Astrocyte of the spinal cord (primary cell): Measurements from ENCODE around the gene KCNK10.
"Not testable (repeated sequence)": the region's sequence is repeated elsewhere in the genome, so short reads cannot be mapped to it uniquely, and the experiment has no call there.

Experiments
- DNase-seq: peaks from one replicate; pipeline ENCODE4 v3.0.0; 2011; ENCODE audit warnings: low read depth, low spot score
- H3K4me3 ChIP-seq: 2 replicates; pipeline ENCODE4 v1.5.1; 2011; ENCODE audit warnings: low read depth, mild to moderate bottlenecking, low read length, moderate library complexity
- in situ Hi-C: cut with HindIII; loops from 2 replicates; pipeline ENCODE4 v1.10.0; 2017; ENCODE audit warnings: low sequenced_read_pairs
- TF ChIP-seq, protein P1 (sequence below): IDR thresholded peaks from 2 replicates; pipeline ENCODE4 v1.5.1; 2012; ENCODE audit warnings: low read depth, mild to moderate bottlenecking, low read length, inconsistent platforms

Gene KCNK10

DNA sequence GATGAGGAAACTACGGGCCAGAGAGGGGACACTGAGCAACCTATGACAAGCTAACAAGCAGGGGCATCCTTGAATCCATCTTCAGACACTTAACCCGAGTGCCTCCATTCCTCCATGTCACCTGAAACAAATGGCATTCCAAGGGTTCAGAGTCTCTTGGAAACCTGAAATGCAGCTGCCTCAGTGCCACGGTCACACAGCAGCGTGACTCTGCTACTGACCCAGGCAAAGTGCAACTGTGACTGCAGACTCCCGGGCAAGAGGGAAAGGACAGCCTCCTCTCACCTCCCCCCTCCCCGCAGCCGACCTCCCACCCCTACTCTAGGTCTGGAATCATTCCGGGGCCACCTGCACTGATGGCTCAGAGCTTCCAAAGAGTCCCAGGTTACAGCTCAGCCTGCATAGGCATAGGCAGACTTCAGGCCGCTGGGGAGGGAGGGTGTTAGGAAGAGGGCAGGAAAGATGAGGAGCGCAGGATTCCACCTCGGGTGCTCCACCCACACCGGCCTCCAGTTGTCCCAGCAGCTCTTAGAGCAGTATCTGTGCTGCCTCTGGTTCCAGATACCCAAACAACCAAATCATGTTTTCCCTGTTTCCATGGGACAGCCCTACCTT is 53.2 kb downstream of the KCNK10 start:
- in situ Hi-C loops, result no loop called here
- TF ChIP-seq, protein P1, sequence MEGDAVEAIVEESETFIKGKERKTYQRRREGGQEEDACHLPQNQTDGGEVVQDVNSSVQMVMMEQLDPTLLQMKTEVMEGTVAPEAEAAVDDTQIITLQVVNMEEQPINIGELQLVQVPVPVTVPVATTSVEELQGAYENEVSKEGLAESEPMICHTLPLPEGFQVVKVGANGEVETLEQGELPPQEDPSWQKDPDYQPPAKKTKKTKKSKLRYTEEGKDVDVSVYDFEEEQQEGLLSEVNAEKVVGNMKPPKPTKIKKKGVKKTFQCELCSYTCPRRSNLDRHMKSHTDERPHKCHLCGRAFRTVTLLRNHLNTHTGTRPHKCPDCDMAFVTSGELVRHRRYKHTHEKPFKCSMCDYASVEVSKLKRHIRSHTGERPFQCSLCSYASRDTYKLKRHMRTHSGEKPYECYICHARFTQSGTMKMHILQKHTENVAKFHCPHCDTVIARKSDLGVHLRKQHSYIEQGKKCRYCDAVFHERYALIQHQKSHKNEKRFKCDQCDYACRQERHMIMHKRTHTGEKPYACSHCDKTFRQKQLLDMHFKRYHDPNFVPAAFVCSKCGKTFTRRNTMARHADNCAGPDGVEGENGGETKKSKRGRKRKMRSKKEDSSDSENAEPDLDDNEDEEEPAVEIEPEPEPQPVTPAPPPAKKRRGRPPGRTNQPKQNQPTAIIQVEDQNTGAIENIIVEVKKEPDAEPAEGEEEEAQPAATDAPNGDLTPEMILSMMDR, result no peak
- no peak for DNase-seq

DNA sequence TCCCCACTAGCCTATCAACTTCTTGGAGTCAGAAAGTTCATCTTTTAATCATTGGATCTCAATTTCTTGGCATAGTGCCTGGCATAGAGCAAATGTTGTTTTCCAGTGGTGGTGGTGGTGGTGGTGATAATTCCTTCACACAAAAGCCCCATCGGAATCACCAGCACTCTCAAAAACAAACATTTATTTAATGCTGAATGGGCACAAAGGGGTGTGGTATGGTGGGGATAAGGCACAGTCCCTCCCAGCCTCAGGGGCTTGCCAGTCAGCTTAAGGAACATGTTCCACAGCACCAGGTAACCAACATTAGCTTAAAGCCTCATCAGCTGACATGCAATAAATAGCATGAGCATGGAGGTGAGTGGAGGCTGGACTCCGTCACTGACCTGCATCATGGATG is 56.6 kb downstream of the KCNK10 start:
- TF ChIP-seq, protein P1, result no peak
- no peak overlapping the region for H3K4me3 ChIP-seq
- no peak for DNase-seq
- in situ Hi-C loops, result no loop called here

More for the DNA sequence above, 53.2 kb downstream of the KCNK10 start:
- H3K4me3 ChIP-seq, result no peak overlapping the region

DNA sequence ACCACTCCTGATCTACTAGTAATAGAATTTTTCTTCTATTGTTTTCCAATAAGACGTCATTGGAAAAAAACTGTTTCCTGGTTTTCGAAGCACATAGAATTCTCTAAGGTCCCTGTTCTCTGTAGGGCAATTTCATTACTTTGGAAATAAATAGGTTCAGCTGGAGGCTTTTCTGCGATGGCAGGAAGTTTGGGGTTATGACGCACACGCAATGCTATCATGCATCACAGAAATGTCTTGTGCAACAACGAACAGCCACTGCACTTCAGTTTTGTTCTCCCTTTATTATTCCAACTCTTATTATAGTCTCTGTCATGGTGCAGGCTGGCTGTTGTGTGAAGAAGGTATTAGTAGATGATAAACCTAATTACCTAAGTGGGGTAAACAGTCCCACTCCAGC is 59.0 kb downstream of the KCNK10 start:
- H3K4me3 ChIP-seq, result no peak overlapping the region
- no peak for DNase-seq
- in situ Hi-C loops, result no loop called here
- TF ChIP-seq, protein P1, result no peak

DNA sequence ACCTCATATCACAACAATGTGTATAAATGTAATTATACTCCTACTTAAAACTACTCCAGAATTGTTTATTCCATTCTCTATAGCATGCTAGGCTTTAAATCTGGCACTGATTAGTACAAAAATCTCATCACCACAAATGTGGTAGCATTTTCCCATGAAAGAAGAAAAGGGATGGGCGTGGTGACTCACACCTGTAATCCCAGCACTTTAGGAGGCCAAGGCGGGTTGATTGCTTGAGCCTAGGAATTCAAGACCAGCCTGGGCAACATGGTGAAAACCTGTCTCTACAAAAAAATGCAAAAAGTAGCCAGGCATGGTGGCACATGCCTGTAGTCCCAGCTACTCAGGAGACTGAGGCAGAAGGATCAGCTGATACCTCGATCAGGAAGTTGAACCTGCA is 61.8 kb downstream of the KCNK10 start:
- in situ Hi-C loops, H3K4me3 ChIP-seq, DNase-seq: not testable (repeated sequence)

DNA sequence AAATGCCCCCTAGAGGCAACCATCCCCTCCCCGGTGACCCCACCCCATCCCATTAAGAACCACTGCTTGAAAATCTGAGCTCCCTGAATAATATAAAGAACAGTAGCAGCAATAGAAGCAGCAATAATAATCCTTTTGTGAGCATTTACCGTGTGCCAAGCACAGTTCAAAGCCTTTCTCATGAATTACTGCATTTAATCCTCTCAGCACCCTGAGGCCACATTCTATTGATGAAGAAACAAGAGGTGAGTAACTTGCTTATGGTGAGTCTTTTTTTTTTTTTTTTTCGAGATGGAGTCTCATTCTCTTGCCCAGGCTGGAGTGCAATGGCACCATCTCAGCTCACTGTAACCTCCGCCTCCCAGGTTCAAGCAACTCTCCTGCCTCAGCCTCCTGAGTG is 65.0 kb downstream of the KCNK10 start:
- no peak for DNase-seq
- TF ChIP-seq, protein P1, result no peak
- in situ Hi-C loops, result no loop called here
- no peak overlapping the region for H3K4me3 ChIP-seq

DNA sequence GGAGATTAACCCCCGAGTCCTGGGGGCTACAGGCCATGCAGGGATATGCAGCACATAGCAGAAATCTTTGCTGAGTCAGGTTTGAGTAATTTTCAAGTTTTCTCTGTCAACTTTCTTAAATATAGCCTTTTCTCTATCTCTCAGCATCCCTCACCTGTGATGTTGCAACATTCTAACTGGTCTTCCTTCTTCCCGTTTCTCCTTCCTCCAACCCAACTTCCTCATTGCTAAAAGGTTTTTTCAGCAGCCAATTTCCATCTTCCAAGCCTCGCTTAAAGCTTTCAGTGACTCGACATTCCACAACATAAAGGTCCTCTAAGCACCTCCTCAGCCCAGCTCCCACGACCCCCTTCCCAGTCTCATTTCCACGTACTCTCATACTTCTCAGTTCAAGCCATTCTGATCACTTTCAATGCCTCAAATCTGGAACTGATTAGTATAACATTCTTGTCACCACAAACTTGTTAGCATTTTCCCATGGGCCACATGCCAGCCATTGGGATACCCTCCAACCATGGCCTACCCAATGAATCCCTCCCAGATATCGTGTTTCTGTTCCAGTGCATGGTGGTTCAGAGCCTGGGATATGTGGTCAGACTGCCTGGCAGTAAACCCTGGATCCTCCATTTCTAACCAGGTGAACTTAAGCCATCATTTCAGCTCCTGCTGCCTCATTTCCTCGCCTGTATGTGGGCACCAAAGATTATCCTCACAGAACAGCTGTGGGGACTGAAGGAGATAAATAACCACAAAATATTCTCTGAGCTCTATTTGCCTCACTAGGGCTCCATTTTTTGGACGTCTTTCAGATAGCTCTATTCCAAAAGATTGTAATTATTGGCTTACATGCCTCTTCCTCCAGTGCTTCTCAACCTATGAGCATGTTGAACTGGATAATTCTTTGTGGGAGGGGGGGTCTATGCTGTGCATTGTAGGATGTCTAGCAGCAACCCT is 65.8 kb downstream of the KCNK10 start:
- no peak for DNase-seq
- H3K4me3 ChIP-seq, result no peak overlapping the region
- TF ChIP-seq, protein P1, result no peak
- in situ Hi-C loops, result no loop called here

DNA sequence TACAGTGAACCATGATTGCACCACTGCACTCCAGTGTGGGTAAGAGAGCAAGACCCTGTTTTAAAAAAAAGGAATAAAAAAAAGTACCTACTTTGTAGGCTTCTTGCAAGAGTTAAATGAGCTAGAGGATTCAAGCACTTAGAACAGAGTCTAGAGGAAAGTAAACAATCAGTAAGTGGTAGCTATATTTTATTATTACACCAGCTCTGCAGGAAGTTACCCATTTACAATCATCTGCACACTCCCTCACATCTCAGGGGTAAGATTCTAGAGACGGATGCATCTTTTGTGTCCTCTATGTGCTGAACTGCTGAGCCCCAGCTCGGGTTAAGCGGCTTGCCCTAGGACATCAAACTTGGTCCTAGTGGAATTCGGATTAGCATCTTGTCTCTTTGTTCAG is 67.3 kb downstream of the KCNK10 start:
- no peak for DNase-seq
- in situ Hi-C loops, result no loop called here

More for the DNA sequence above, 67.3 kb downstream of the KCNK10 start:
- TF ChIP-seq, protein P1, result no peak
- no peak overlapping the region for H3K4me3 ChIP-seq
